ENCODE results near the gene DLL3.

DLL3 gene

DNA sequence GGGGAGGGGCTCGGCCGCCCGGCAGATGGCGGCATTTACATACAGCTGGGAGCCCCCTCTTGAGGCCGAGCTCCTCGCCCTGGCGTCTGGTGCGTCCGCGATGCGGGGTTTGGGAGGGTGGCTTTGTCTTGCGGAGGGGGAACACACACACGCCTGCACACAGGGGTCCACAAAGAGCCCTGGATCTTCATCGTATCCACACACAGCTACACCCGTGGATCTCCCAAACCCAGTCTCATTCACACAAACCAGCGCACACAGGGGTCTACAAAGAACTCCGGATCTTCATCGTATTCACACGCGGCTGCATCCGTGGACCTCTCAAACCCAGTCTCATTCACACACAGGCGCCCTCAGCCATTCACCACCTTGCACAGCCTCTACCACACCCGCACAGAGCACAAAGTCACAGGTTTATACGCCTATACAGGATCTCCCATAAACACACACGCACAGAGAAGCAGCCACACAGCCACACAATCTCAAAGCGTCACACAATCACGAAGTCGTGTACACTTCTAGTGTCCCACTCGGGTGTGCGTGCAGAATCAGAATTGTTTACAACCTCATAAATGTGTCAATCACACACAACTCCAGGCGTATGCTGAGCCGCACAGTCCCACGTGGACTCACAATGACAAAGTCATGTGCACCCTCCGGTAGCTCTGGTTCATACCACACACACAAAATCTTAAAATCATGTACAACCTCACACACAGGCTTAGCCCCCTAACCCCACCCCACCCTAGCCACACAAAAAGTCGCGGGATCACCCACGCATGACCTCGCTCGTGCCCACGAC is 550 bp upstream of the DLL3 start (continued):
- peak; percentile 62; the same call in 1 of the 2 replicates for TF ChIP-seq BCL11A (tag by site-specific recombination; IDR thresholded peaks at IDR 0.05; ENCODE audit: low read depth)
- no peak for TF ChIP-seq ZNF354C (tag by site-specific recombination; IDR thresholded peaks at IDR 0.05; ENCODE audit: borderline replicate concordance, low read depth)
- TF ChIP-seq OSR2 (tag by site-specific recombination; IDR thresholded peaks at IDR 0.05) = peak; percentile 87
- TF ChIP-seq ZNF529 (tag by site-specific recombination; IDR thresholded peaks at IDR 0.05; ENCODE audit: insufficient replicate concordance) = no peak
- TF ChIP-seq ZNF76 (tag by site-specific recombination; IDR thresholded peaks at IDR 0.05; ENCODE audit: borderline replicate concordance, low read depth) = peak; percentile 79
- TF ChIP-seq ZNF544 (tag by site-specific recombination; IDR thresholded peaks at IDR 0.05) = no peak
- peak; percentile 63; the same call in 1 of the 2 replicates for TF ChIP-seq ZBTB48 (tag by site-specific recombination; IDR thresholded peaks at IDR 0.05)
- peak; percentile 42 for TF ChIP-seq REPIN1 (tag by site-specific recombination; IDR thresholded peaks at IDR 0.05; ENCODE audit: low read depth)
- TF ChIP-seq SP3 (tag by site-specific recombination; IDR thresholded peaks at IDR 0.05) = peak; percentile 79
- TF ChIP-seq ZNF530 (tag by site-specific recombination; IDR thresholded peaks at IDR 0.05; ENCODE audit: low read depth) = no peak
- TF ChIP-seq RBAK (tag by site-specific recombination; IDR thresholded peaks at IDR 0.05) = peak; percentile 67; the same call in 1 of the 2 replicates
- 0 out of 2 replicates have a peak, but pooled peaks have one; percentile 13 for TF ChIP-seq YY1 (tag by site-specific recombination; IDR thresholded peaks at IDR 0.05)
- TF ChIP-seq, protein P1, sequence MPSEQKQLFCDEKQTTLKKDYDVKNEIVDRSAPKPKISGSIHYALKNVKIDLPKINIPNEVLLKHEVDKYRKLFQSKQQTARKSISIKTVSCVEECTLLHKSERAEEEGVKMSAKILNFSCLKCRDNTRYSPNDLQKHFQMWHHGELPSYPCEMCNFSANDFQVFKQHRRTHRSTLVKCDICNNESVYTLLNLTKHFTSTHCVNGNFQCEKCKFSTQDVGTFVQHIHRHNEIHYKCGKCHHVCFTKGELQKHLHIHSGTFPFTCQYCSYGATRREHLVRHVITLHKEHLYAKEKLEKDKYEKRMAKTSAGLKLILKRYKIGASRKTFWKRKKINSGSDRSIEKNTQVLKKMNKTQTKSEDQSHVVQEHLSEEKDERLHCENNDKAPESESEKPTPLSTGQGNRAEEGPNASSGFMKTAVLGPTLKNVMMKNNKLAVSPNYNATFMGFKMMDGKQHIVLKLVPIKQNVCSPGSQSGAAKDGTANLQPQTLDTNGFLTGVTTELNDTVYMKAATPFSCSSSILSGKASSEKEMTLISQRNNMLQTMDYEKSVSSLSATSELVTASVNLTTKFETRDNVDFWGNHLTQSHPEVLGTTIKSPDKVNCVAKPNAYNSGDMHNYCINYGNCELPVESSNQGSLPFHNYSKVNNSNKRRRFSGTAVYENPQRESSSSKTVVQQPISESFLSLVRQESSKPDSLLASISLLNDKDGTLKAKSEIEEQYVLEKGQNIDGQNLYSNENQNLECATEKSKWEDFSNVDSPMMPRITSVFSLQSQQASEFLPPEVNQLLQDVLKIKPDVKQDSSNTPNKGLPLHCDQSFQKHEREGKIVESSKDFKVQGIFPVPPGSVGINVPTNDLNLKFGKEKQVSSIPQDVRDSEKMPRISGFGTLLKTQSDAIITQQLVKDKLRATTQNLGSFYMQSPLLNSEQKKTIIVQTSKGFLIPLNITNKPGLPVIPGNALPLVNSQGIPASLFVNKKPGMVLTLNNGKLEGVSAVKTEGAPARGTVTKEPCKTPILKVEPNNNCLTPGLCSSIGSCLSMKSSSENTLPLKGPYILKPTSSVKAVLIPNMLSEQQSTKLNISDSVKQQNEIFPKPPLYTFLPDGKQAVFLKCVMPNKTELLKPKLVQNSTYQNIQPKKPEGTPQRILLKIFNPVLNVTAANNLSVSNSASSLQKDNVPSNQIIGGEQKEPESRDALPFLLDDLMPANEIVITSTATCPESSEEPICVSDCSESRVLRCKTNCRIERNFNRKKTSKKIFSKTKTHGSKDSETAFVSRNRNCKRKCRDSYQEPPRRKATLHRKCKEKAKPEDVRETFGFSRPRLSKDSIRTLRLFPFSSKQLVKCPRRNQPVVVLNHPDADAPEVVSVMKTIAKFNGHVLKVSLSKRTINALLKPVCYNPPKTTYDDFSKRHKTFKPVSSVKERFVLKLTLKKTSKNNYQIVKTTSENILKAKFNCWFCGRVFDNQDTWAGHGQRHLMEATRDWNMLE (tag by site-specific recombination; conservative IDR thresholded peaks at IDR 0.05; ENCODE audit: low read depth) = no peak
- peak; percentile 31; the same call in 1 of the 2 replicates for TF ChIP-seq ZNF324 (tag by site-specific recombination; IDR thresholded peaks at IDR 0.05)
- TF ChIP-seq ZNF843 (tag by site-specific recombination; IDR thresholded peaks at IDR 0.05) = no peak; the same call in none of the 2 replicates
- TF ChIP-seq ZNF837 (tag by site-specific recombination; IDR thresholded peaks at IDR 0.05) = peak; percentile 73
- peak; percentile 67 for TF ChIP-seq ZNF423 (tag by site-specific recombination; IDR thresholded peaks at IDR 0.05)
- no peak for TF ChIP-seq ZNF830 (tag by site-specific recombination; IDR thresholded peaks at IDR 0.05; ENCODE audit: low read depth)
- TF ChIP-seq ZNF416 (tag by site-specific recombination; IDR thresholded peaks at IDR 0.05) = no peak
- TF ChIP-seq, protein P2, sequence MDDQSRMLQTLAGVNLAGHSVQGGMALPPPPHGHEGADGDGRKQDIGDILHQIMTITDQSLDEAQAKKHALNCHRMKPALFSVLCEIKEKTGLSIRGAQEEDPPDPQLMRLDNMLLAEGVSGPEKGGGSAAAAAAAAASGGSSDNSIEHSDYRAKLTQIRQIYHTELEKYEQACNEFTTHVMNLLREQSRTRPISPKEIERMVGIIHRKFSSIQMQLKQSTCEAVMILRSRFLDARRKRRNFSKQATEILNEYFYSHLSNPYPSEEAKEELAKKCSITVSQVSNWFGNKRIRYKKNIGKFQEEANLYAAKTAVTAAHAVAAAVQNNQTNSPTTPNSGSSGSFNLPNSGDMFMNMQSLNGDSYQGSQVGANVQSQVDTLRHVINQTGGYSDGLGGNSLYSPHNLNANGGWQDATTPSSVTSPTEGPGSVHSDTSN (CRISPR knock-in tag; IDR thresholded peaks at IDR 0.05) = no peak
- TF ChIP-seq, protein P3, sequence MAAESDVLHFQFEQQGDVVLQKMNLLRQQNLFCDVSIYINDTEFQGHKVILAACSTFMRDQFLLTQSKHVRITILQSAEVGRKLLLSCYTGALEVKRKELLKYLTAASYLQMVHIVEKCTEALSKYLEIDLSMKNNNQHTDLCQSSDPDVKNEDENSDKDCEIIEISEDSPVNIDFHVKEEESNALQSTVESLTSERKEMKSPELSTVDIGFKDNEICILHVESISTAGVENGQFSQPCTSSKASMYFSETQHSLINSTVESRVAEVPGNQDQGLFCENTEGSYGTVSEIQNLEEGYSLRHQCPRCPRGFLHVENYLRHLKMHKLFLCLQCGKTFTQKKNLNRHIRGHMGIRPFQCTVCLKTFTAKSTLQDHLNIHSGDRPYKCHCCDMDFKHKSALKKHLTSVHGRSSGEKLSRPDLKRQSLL (tag by site-specific recombination; IDR thresholded peaks at IDR 0.05) = no peak
- no peak for TF ChIP-seq ZNF121 (tag by site-specific recombination; IDR thresholded peaks at IDR 0.05)
- TF ChIP-seq ZNF133 (tag by site-specific recombination; IDR thresholded peaks at IDR 0.05) = no peak
- TF ChIP-seq, protein P4, sequence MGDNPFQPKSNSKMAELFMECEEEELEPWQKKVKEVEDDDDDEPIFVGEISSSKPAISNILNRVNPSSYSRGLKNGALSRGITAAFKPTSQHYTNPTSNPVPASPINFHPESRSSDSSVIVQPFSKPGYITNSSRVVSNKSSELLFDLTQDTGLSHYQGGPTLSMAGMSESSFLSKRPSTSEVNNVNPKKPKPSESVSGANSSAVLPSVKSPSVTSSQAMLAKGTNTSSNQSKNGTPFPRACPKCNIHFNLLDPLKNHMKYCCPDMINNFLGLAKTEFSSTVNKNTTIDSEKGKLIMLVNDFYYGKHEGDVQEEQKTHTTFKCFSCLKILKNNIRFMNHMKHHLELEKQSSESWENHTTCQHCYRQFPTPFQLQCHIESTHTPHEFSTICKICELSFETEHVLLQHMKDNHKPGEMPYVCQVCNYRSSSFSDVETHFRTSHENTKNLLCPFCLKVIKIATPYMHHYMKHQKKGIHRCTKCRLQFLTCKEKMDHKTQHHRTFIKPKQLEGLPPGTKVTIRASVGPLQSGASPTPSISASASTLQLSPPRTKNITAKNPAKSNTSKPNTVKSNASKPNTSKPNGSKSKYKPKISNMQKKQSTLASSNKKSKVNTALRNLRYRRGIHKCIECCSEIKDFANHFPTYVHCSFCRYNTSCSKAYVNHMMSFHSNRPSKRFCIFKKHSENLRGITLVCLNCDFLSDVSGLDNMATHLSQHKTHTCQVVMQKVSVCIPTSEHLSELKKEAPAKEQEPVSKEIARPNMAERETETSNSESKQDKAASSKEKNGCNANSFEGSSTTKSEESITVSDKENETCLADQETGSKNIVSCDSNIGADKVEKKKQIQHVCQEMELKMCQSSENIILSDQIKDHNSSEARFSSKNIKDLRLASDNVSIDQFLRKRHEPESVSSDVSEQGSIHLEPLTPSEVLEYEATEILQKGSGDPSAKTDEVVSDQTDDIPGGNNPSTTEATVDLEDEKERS (tag by site-specific recombination; IDR thresholded peaks at IDR 0.05) = peak; percentile 45; the same call in 1 of the 2 replicates
- no peak for TF ChIP-seq ZNF184 (tag by site-specific recombination; IDR thresholded peaks at IDR 0.05)
- TF ChIP-seq KLF9 (tag by site-specific recombination; IDR thresholded peaks at IDR 0.05; ENCODE audit: low read depth) = peak; percentile 79; the same call in 1 of the 2 replicates
